PFSK-1 (cell line): Measurements from ENCODE around the gene SEMA3A.

Experiments
- POLR2AphosphoS5 ChIP-seq: IDR thresholded peaks from 2 replicates; pipeline ENCODE4 v1.6.1; 2012; ENCODE audit warnings: low read depth, mild to moderate bottlenecking, control low read depth, low read length, moderate library complexity
- REST ChIP-seq, 2 experiments: IDR thresholded peaks; 2 replicates each; pipeline versions ENCODE4 v1.6.1 to v1.8.0; 2011 to 2012; ENCODE audit warnings: low read depth in 2 of 2, low read length in 2 of 2, control low read depth in 1 of 2, inconsistent platforms in 1 of 2, mild to moderate bottlenecking in 1 of 2, moderate library complexity in 1 of 2; ENCODE audit not compliant: insufficient read depth in 1 of 2
- SIN3A ChIP-seq: IDR thresholded peaks from 2 replicates; pipeline ENCODE4 v1.6.1; 2012; ENCODE audit warnings: mild to moderate bottlenecking, low read length, moderate library complexity, borderline replicate concordance; ENCODE audit not compliant: insufficient read depth
- TAF1 ChIP-seq: IDR thresholded peaks from 2 replicates; pipeline ENCODE4 v1.6.1; 2012; ENCODE audit warnings: low read length, control low read depth, borderline replicate concordance; ENCODE audit not compliant: insufficient read depth

GRCh38 chr7:83984591-83984990, 210.0 kb downstream of the SEMA3A start:
- TF ChIP-seq POLR2AphosphoS5 (no peak), TAF1 (no peak), SIN3A (no peak), REST (IDR thresholded peaks at IDR 0.05; ENCODE audit: insufficient read depth in 1 of 2, low read depth in 2 of 2, low read length in 2 of 2) (no peak)
